T-helper 17 cell (primary cell): Measurements from ENCODE around the gene KCNMA1. TPM values are rescaled to one million over a fixed set of nuclear protein-coding genes. Genes with fewer than 3 reads are reported as not detected.

ENCODE experiments used
- ATAC-seq: fragments of 150-1000 bp; cut with Tn5 transposase; 2 replicates; pipeline ENCODE4 v1.10.0; 2021; ENCODE audit warnings: mild to moderate bottlenecking, moderate library complexity
- DNase-seq, 3 donors: peaks; one replicate each; pipeline versions ENCODE4 v3.0.0 to v3.0.0-alpha.2; 2020 to 2021
- H3K9me3 ChIP-seq: one replicate; pipeline ENCODE4 v1.7.0; 2013; ENCODE audit warnings: low read length, mild to moderate bottlenecking; ENCODE audit not compliant: control insufficient read depth, poor library complexity, severe bottlenecking
- H3K27ac Mint-ChIP-seq: one replicate; pipeline ENCODE4 v1.8.0; 2022; ENCODE audit warnings: mild to moderate bottlenecking, moderate library complexity, mixed read lengths
- H3K27me3 Mint-ChIP-seq: one replicate; pipeline ENCODE4 v1.8.0; 2022; ENCODE audit warnings: mixed read lengths
- H3K36me3 Mint-ChIP-seq: one replicate; pipeline ENCODE4 v1.8.0; 2022; ENCODE audit warnings: low read depth, mixed read lengths
- H3K4me1 Mint-ChIP-seq: one replicate; pipeline ENCODE4 v1.8.0; 2022; ENCODE audit warnings: mild to moderate bottlenecking, mixed read lengths
- H3K4me3 Mint-ChIP-seq: one replicate; pipeline ENCODE4 v1.8.0; 2022; ENCODE audit warnings: mild to moderate bottlenecking, moderate library complexity, mixed read lengths
- total RNA-seq, 4 donors: library from RNA in 2 of 4; stranded (reverse) in 2 of 4; gene quantifications; one replicate each; pipeline ENCODE4 v1.2.3 and lab custom pipeline; 2022 to 2026

The KCNMA1 gene
- total RNA-seq, 2 donors from 2014 or later: 0.27 TPM; not detected in 1

DNA sequence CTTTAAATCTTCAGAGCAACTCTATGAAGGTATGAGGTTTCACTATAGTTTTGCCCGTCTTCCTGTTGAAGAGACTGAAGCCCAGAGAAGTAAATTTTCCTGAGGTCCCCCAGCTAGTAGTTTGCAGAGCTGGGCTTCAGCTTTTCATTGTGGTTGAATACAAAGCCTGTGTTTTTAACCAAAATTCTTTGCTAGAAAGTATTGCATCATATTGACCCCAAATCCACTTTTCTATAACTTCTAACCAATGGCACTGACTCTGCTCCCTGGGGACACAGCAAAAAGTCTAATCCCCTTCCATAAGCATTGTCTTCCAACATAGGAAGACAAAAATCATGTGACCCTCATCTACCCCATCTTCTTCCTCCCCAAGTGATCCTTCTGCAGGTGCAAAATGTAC lies 93.0 kb downstream of the KCNMA1 start:
- no peaks in the 10 kb centered on the region for H3K9me3 ChIP-seq
- peaks cover 21% of the 10 kb centered on the region for H3K27me3 Mint-ChIP-seq
- H3K4me3 Mint-ChIP-seq: no peak overlapping the region
- H3K36me3 Mint-ChIP-seq: no peaks in the 10 kb centered on the region
- H3K4me1 Mint-ChIP-seq: no peaks in the 10 kb centered on the region
- ATAC-seq (no peak), DNase-seq (no peak)
- no peak overlapping the region for H3K27ac Mint-ChIP-seq

DNA sequence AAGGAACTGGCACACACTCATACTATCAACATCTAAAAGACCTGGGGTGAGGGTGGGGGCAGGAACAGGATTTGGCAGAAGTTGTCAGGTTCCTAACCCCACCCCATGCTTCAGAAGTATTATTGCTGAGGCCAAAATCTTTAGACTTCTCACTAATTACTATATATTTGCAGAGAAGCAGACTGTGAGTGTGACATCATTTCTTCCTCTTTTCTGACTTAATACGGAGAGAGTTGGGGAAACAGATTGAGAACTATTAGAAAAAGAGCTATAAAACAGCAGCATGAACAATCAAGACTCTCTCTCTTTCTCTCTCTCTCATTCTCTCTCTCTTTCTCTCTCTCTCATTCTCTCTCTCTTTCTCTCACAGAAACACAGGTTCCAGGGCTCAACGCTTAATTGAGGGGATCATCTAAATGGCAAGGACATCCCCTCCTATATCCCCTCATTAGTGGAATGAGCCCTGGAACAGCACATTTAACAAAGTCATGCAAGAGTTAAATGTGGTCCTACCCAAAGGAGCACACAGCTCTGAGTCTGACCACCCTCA lies 94.8 kb downstream of the KCNMA1 start:
- no peak for DNase-seq
- H3K9me3 ChIP-seq: no peaks in the 10 kb centered on the region
- Mint-ChIP-seq H3K4me1 (no peaks in the 10 kb centered on the region), H3K27ac (no peak overlapping the region), H3K4me3 (no peak overlapping the region), H3K27me3 (peaks cover 14% of the 10 kb centered on the region), H3K36me3 (no peaks in the 10 kb centered on the region)
- no peak for ATAC-seq

DNA sequence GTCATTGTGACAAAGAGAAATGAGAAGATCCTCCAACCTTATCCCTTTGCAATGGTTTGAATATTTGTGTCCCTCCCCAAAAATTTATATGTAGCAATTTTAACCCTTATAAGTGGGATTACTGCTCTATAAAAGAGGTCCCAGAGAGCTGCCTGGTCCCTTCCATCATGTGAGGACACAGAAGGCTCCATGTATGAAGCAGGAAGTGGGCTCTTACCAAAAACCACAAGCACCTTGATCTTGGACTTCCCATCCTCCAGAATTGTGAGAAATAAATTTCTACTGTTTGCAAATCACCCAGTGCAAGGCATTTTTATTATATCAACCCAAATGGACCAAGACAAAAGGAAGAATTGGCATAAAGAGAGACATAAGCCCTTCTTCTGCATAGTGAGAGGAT lies 95.7 kb downstream of the KCNMA1 start:
- ATAC-seq (no peak), DNase-seq (no peak)
- no peaks in the 10 kb centered on the region for H3K4me1 Mint-ChIP-seq
- H3K27me3 Mint-ChIP-seq: peaks cover 12% of the 10 kb centered on the region
- H3K36me3 Mint-ChIP-seq: no peaks in the 10 kb centered on the region
- no peak overlapping the region for H3K4me3 Mint-ChIP-seq
- H3K9me3 ChIP-seq: no peaks in the 10 kb centered on the region
- no peak overlapping the region for H3K27ac Mint-ChIP-seq

DNA sequence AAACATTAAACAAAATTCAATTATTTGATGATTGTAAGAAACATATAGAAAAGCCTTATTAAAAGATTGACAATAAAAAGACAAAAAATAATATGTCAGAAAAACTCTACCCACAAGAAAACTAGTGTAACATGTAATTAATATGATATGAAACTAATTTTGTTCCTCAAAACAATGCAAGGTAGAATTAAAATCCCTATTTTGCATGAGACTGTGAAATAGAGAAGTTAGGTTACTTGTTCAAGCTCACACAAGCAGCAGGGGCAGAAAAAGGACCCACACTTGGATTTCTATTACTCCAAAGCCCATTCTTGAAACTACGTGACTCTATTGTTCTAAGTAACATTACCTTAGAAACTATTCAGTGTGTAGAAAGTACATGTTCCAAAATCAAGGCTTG lies 96.4 kb downstream of the KCNMA1 start:
- H3K27me3 Mint-ChIP-seq: peaks cover 5% of the 10 kb centered on the region

GRCh38 chr10:77539147-77539935 lies 98.3 kb downstream of the KCNMA1 start:
- H3K27me3 Mint-ChIP-seq: no peaks in the 10 kb centered on the region
- H3K4me3 Mint-ChIP-seq: no peak overlapping the region
- no peak overlapping the region for H3K27ac Mint-ChIP-seq
- ATAC-seq (no peak), DNase-seq (no peak)
- H3K4me1 Mint-ChIP-seq: no peaks in the 10 kb centered on the region
- no peaks in the 10 kb centered on the region for H3K9me3 ChIP-seq
- no peaks in the 10 kb centered on the region for H3K36me3 Mint-ChIP-seq

More for the DNA sequence above, 96.4 kb downstream of the KCNMA1 start:
- ATAC-seq: no peak
- no peak for DNase-seq
- Mint-ChIP-seq H3K4me3 (no peak overlapping the region), H3K4me1 (no peaks in the 10 kb centered on the region), H3K27ac (no peak overlapping the region), H3K36me3 (no peaks in the 10 kb centered on the region)
- H3K9me3 ChIP-seq: no peaks in the 10 kb centered on the region

- DNase-seq: no peak
Measured at GRCh38 chr10:77537720-77538373, 99.8 kb downstream of the KCNMA1 start.

DNA sequence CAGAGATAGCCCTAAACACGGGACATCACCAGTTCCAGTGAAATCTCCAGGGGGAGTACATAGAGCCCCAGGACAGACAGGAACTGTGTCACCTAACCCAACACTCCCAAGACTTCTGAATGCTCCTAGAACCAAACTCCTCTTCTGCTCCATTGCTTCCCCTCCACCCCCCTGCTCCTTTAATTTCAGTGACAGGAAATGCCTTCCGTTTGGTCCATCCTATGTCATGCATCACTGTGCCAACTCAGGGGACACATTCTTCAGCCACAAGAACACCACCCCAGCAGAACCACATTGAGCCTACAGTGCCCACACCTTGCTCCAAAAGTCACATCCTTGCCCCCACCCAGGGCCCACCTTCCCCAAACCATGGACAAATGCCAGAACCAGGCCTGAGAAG lies 100.5 kb downstream of the KCNMA1 start:
- Mint-ChIP-seq H3K27me3 (peaks cover 5% of the 10 kb centered on the region), H3K36me3 (no peaks in the 10 kb centered on the region), H3K27ac (no peak overlapping the region), H3K4me3 (no peak overlapping the region), H3K4me1 (no peaks in the 10 kb centered on the region)
- ATAC-seq (no peak), DNase-seq (no peak)
- no peaks in the 10 kb centered on the region for H3K9me3 ChIP-seq

More at GRCh38 chr10:77537720-77538373, 99.8 kb downstream of the KCNMA1 start:
- no peaks in the 10 kb centered on the region for H3K9me3 ChIP-seq
- H3K27ac Mint-ChIP-seq: no peak overlapping the region
- H3K36me3 Mint-ChIP-seq: no peaks in the 10 kb centered on the region
- no peak overlapping the region for H3K4me3 Mint-ChIP-seq
- no peak for ATAC-seq
- H3K27me3 Mint-ChIP-seq: peaks cover 5% of the 10 kb centered on the region
- H3K4me1 Mint-ChIP-seq: no peaks in the 10 kb centered on the region

GRCh38 chr10:77533887-77534278 lies 103.7 kb downstream of the KCNMA1 start:
- H3K36me3 Mint-ChIP-seq: no peaks in the 10 kb centered on the region
- H3K4me1 Mint-ChIP-seq: no peaks in the 10 kb centered on the region
- no peak for ATAC-seq
- DNase-seq: no peak
- H3K27ac Mint-ChIP-seq: no peak overlapping the region
- no peak overlapping the region for H3K4me3 Mint-ChIP-seq
- H3K27me3 Mint-ChIP-seq: peaks cover 5% of the 10 kb centered on the region
- no peaks in the 10 kb centered on the region for H3K9me3 ChIP-seq

DNA sequence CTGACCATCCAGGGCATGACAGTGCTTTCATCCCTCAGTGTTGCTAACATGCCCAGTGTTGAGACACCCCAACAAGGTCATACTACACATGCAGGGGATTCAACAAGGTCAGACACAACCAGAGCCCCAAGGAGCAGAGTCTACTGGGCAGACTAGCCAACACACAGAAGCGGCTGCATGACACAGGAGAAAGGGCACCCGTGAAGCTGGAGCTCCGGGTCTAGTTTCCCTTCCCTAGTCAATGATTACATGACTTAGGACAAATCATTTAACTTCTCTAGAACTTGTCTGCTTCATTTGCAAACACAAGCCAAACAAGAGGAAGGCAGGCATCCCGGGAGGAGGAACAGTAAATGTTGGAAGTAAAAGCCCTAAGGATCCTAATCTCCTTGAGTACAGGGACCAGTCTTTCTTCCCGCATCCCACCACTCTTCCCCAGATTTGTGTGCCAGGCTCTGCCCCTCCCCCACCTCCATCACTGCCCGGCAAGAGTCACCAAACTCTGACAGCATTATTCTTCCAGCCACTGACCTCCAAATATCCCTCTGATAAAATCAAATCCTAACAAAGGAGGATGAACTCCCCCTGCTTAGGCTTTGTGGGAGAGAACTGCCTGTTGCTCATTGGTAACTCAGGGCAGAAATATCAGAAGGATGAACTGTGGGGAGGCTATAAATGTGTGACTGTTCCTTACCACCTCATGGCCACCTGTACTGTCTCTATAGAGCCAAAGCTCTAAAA lies 104.3 kb downstream of the KCNMA1 start:
- ATAC-seq: no peak
- DNase-seq: no peak
- Mint-ChIP-seq H3K36me3 (no peaks in the 10 kb centered on the region), H3K4me1 (no peaks in the 10 kb centered on the region), H3K27me3 (peaks cover 5% of the 10 kb centered on the region), H3K27ac (no peak overlapping the region), H3K4me3 (no peak overlapping the region)
- H3K9me3 ChIP-seq: no peaks in the 10 kb centered on the region

DNA sequence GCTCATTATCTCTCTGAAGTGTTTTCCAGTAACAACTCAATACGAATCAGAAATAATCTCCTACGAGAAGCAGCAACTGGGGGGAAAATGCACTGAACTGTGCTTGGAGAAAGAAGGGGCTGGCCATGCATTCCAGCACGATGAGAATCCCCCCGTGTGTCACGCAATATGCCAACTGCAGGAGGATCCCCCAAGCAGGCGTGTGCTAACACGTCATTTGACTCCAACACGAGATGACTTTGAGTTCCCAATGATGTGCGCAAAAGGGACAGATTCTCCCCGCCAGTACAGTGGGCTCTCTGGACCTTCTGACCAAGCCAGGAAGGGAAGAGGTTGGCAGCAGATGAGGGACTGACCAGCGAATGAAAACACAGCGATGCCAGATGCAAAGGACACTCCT lies 105.5 kb downstream of the KCNMA1 start:
- Mint-ChIP-seq H3K27me3 (peaks cover 10% of the 10 kb centered on the region), H3K4me3 (no peak overlapping the region), H3K27ac (no peak overlapping the region), H3K4me1 (no peaks in the 10 kb centered on the region), H3K36me3 (no peaks in the 10 kb centered on the region)
- H3K9me3 ChIP-seq: no peaks in the 10 kb centered on the region
- no peak for ATAC-seq
- no peak for DNase-seq

- Mint-ChIP-seq H3K36me3 (no peaks in the 10 kb centered on the region), H3K4me1 (no peaks in the 10 kb centered on the region), H3K27me3 (peaks cover 14% of the 10 kb centered on the region), H3K27ac (no peak overlapping the region), H3K4me3 (no peak overlapping the region)
- no peaks in the 10 kb centered on the region for H3K9me3 ChIP-seq
- DNase-seq (no peak), ATAC-seq (no peak)
Measured at GRCh38 chr10:77531441-77532001, 106.1 kb downstream of the KCNMA1 start.

DNA sequence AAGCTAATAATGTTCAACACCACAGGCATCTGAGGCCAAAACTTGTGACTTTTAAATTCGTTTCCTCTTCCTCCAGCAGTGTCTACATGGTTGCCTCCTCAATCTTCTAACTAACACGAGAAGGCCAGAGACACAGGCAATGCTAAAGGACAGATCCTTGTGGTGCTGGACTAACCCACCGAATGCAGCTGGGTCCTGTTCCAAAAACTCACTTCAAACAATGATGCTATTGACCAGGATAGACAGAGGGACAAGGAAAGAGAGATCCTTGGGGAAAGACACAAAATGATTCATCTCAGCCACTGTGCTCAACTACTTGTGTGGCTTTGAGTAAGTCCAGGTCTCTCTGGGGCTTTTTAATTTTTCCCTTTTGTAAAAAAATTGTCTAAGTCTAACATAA lies 107.6 kb downstream of the KCNMA1 start:
- Mint-ChIP-seq H3K27me3 (peaks cover 24% of the 10 kb centered on the region), H3K4me3 (no peak overlapping the region), H3K27ac (no peak overlapping the region), H3K4me1 (no peaks in the 10 kb centered on the region), H3K36me3 (no peaks in the 10 kb centered on the region)
- ATAC-seq: no peak
- no peaks in the 10 kb centered on the region for H3K9me3 ChIP-seq
- no peak for DNase-seq

DNA sequence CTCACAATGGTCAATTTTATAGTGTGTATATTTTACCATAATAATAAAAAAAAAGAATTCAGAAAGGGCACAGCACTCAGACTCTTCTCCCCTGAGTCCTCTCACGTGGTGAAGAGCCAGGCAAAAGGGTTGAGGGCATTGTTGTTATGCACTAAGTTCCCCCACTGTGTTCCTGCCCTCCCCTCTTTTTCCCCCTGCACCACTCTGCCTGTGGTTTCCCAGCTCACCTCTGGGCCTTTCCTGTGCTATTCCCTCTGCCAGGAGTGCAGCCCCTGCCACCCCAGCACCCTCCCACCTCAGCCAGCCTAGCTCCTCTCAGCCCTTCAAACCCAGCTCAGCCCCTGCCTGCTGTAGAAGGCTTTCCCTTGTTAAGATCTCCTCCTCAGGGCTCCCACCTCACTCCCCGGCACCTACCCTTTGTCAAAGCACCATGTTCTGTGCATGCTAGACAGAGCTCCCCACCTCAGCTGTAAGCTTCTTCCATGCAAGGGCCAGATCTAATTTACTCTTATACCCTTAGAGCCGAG lies 108.5 kb downstream of the KCNMA1 start:
- Mint-ChIP-seq H3K36me3 (no peaks in the 10 kb centered on the region), H3K27me3 (peaks cover 33% of the 10 kb centered on the region), H3K4me3 (no peak overlapping the region), H3K27ac (no peak overlapping the region), H3K4me1 (no peaks in the 10 kb centered on the region)
- DNase-seq: no peak
- H3K9me3 ChIP-seq: no peaks in the 10 kb centered on the region
- no peak for ATAC-seq
